Natural killer cell (primary cell): Measurements from ENCODE around the gene RIMKLB. TPM values are rescaled to one million over a fixed set of nuclear protein-coding genes. Genes with fewer than 3 reads are reported as not detected.

ENCODE experiments used
- ATAC-seq, 3 donors: fragments of 150-1000 bp in 2 of 3; fragments of 200-7000 bp in 1 of 3; cut with Tn5 transposase; 1 replicate in 1 of 3; 2 replicates in 2 of 3; pipeline ENCODE4 v1.10.0; 2021; ENCODE audit warnings: mild to moderate bottlenecking in 2 of 3, moderate library complexity in 2 of 3
- DNase-seq, 2 donors: peaks; one replicate each; pipeline versions ENCODE4 v3.0.0 to v3.0.0-alpha.2; 2013 to 2021; ENCODE audit warnings: mixed read lengths in 1 of 2
- H3K27ac ChIP-seq: one replicate; pipeline ENCODE4 v1.5.1; 2013; ENCODE audit warnings: mild to moderate bottlenecking, low read length
- H3K27me3 ChIP-seq: one replicate; pipeline ENCODE4 v1.6.1; 2013; ENCODE audit warnings: low read length; ENCODE audit not compliant: control insufficient read depth, insufficient read depth
- H3K36me3 ChIP-seq: one replicate; pipeline ENCODE4 v1.6.1; 2013; ENCODE audit warnings: low read length; ENCODE audit not compliant: control insufficient read depth, insufficient read depth
- H3K4me1 ChIP-seq: one replicate; pipeline ENCODE4 v1.6.1; 2013; ENCODE audit warnings: low read length; ENCODE audit not compliant: control insufficient read depth, insufficient read depth
- H3K4me3 ChIP-seq: one replicate; pipeline ENCODE4 v1.5.1; 2013; ENCODE audit warnings: low read length
- H3K9me3 ChIP-seq: one replicate; pipeline ENCODE4 v1.6.1; 2013; ENCODE audit warnings: low read length; ENCODE audit not compliant: control insufficient read depth, insufficient read depth
- H3K27ac Mint-ChIP-seq, 2 donors: one replicate each; pipeline ENCODE4 v1.8.0; 2022; ENCODE audit warnings: mild to moderate bottlenecking in 2 of 2, mixed read lengths in 2 of 2, moderate library complexity in 1 of 2
- H3K27me3 Mint-ChIP-seq, 2 donors: one replicate each; pipeline ENCODE4 v1.8.0; 2022; ENCODE audit warnings: low read depth in 2 of 2, mixed read lengths in 2 of 2
- H3K36me3 Mint-ChIP-seq: one replicate; pipeline ENCODE4 v1.8.0; 2022; ENCODE audit warnings: mixed read lengths
- H3K4me1 Mint-ChIP-seq, 2 donors: one replicate each; pipeline ENCODE4 v1.8.0; 2022; ENCODE audit warnings: mixed read lengths in 2 of 2
- H3K4me3 Mint-ChIP-seq: one replicate; pipeline ENCODE4 v1.8.0; 2022; ENCODE audit warnings: mild to moderate bottlenecking, moderate library complexity, mixed read lengths
- H3K9me3 Mint-ChIP-seq, 2 donors: one replicate each; pipeline ENCODE4 v1.8.0; 2022; ENCODE audit warnings: mixed read lengths in 2 of 2
- WGBS: methylation state at CpG from one replicate; pipeline ENCODE4 v1.1.7; 2013; ENCODE audit warnings: missing lambda C conversion rate; ENCODE audit not compliant: insufficient coverage; 5-methylcytosine and 5-hydroxymethylcytosine counted together
- intact Hi-C: fragments of 100-400 bp; cut with micrococcal nuclease; formaldehyde crosslinking; loops from one replicate; pipeline ENCODE4 v1.14.2; 2022
- total RNA-seq, 4 donors: library from RNA; stranded (reverse); fragments of 120-200 nt in 1 of 4; gene quantifications; one replicate each; pipeline versions ENCODE4 v1.2.3 to v1.2.4, GENCODE V29; 2013 to 2022
- TF ChIP-seq, protein P1 (sequence below): fragments of 200-600 bp; IDR thresholded peaks from one replicate; pipeline ENCODE4 v1.8.0; 2022; ENCODE audit warnings: antibody characterized with exemption

The RIMKLB gene
- 10 to 100 TPM; 13.7 to 16.3 (median 15.4) TPM for total RNA-seq
- total RNA-seq (2013): 29.1 TPM

- H3K4me1 Mint-ChIP-seq: peaks cover 28% of the 10 kb centered on the region in 2 donors
- H3K27ac Mint-ChIP-seq: peak within 1 kb of the TSS; percentile 72 to 92
- TF ChIP-seq, protein P1, sequence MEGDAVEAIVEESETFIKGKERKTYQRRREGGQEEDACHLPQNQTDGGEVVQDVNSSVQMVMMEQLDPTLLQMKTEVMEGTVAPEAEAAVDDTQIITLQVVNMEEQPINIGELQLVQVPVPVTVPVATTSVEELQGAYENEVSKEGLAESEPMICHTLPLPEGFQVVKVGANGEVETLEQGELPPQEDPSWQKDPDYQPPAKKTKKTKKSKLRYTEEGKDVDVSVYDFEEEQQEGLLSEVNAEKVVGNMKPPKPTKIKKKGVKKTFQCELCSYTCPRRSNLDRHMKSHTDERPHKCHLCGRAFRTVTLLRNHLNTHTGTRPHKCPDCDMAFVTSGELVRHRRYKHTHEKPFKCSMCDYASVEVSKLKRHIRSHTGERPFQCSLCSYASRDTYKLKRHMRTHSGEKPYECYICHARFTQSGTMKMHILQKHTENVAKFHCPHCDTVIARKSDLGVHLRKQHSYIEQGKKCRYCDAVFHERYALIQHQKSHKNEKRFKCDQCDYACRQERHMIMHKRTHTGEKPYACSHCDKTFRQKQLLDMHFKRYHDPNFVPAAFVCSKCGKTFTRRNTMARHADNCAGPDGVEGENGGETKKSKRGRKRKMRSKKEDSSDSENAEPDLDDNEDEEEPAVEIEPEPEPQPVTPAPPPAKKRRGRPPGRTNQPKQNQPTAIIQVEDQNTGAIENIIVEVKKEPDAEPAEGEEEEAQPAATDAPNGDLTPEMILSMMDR: no peak
- Histone ChIP-seq H3K27me3 (no peaks in the 10 kb centered on the region), H3K4me3 (peak within 1 kb of the TSS; percentile 98), H3K27ac (peak within 1 kb of the TSS; percentile 86), H3K4me1 (peaks cover 7% of the 10 kb centered on the region), H3K36me3 (no peaks in the 10 kb centered on the region), H3K9me3 (no peaks in the 10 kb centered on the region)
- whole genome bisulfite sequencing: under 1% methylated on average over 84 of the region's 88 CpGs
- H3K36me3 Mint-ChIP-seq: no peaks in the 10 kb centered on the region
- DNase-seq (peak; percentile 67 to 89), ATAC-seq (peak; percentile 88 to 94 (median 88))
- H3K9me3 Mint-ChIP-seq: no peaks in the 10 kb centered on the region
- no peaks in the 10 kb centered on the region for H3K27me3 Mint-ChIP-seq
- H3K4me3 Mint-ChIP-seq: peak within 1 kb of the TSS; percentile 80
- intact Hi-C loops: no loop called here
Measured at GRCh38 chr12:8697476-8698131, at the start of gene RIMKLB. TSS of gene RIMKLB (plus strand) at chr12:8697991. CDS start at chr12:8713867, 15,876 bp downstream.

GRCh38 chr12:8648576-8649205 lies 49.1 kb upstream of the RIMKLB start:
- Mint-ChIP-seq H3K27me3 (peaks cover 17 to 26% of the 10 kb centered on the region in 2 donors), H3K27ac (no peak overlapping the region), H3K9me3 (no peaks in the 10 kb centered on the region), H3K36me3 (no peaks in the 10 kb centered on the region), H3K4me1 (peaks cover 18 to 20% of the 10 kb centered on the region in 2 donors), H3K4me3 (no peak overlapping the region)
- DNase-seq (peak in 1 of 2 donors; percentile 23), ATAC-seq (peak in 1 of 3 donors; percentile 45)
- H3K36me3 ChIP-seq: no peaks in the 10 kb centered on the region
- no peaks in the 10 kb centered on the region for H3K27me3 ChIP-seq
- H3K4me1 ChIP-seq: peaks cover 17% of the 10 kb centered on the region
- intact Hi-C loops: no loop called here
- no peak overlapping the region for H3K27ac ChIP-seq
- H3K4me3 ChIP-seq: no peak overlapping the region
- H3K9me3 ChIP-seq: no peaks in the 10 kb centered on the region
- WGBS: 44% methylated on average over 7 of the region's 8 CpGs
- TF ChIP-seq, protein P1: no peak

DNA sequence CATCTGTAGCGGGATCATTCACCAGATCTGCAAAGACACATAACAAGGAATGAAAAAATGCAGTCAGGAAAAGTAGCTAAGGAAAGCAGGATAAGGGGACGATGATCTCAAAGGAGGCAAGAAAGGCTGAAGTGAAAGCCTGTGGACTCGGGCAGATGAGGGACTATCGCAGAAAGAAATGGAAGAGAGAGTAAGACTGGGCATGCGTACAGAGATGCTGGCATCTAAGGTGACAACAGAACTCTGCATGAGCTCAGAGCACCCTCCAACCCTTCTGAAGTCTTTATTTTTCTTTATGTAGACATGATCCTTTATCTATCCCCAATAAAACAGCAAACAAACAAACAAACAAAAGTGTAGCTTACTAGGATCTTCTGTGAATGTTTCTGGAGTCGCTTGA lies 42.4 kb upstream of the RIMKLB start:
- Mint-ChIP-seq H3K9me3 (no peaks in the 10 kb centered on the region), H3K27me3 (peaks cover 3 to 10% of the 10 kb centered on the region in 2 donors), H3K27ac (no peak overlapping the region), H3K4me3 (no peak overlapping the region), H3K4me1 (no peaks in the 10 kb centered on the region), H3K36me3 (no peaks in the 10 kb centered on the region)
- Histone ChIP-seq H3K27ac (no peak overlapping the region), H3K4me1 (no peaks in the 10 kb centered on the region), H3K27me3 (no peaks in the 10 kb centered on the region), H3K36me3 (no peaks in the 10 kb centered on the region), H3K4me3 (no peak overlapping the region), H3K9me3 (no peaks in the 10 kb centered on the region)
- TF ChIP-seq, protein P1: no peak
- ATAC-seq (no peak), DNase-seq (no peak)
- WGBS: 92% methylated on average over 6 of the region's 6 CpGs
- intact Hi-C loops: no loop called here
